ENCODE measurements around the gene MYBPHL.

Gene MYBPHL

DNA sequence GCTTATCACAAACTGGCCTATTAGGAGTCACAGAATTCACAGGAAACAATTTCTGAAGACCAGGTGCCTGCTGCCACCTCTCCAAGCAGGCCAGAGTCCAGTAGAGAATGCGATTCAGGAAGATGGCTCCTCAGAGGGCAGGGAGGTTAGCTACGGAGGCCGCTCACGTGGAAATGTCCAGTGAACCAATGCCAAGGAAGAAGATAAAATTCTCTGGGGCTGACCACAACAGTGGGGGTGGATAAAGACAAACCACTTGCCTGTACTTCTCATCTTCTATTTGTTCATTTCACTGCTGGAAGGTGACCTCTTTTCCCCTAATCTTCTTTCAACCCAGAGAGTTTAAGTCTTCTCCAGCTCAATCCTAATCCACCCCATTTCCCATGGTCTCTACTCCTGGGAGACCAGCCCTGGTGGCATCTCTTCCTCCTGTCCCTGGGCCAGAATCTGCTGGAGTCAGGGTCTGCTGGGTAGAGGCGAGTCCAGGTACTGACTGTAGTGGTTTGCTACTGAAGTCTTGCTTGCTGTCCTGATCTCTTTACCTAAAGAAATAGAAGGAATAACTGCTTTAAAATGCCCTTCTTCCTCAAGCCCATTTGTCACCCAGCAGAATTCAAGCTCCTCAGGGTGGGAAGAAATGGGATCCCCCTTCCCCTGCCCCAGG, 27.1 kb downstream of the MYBPHL start:
- DNase-seq (ENCODE audit: low spot score) = no peak

- DNase-seq (ENCODE audit: low spot score) = peak; percentile 66
Measured at GRCh38 chr1:109277434-109278204, 29.2 kb downstream of the MYBPHL start.

GRCh38 chr1:109275706-109276345, 31.0 kb downstream of the MYBPHL start:
- DNase-seq (ENCODE audit: low spot score) = no peak

DNA sequence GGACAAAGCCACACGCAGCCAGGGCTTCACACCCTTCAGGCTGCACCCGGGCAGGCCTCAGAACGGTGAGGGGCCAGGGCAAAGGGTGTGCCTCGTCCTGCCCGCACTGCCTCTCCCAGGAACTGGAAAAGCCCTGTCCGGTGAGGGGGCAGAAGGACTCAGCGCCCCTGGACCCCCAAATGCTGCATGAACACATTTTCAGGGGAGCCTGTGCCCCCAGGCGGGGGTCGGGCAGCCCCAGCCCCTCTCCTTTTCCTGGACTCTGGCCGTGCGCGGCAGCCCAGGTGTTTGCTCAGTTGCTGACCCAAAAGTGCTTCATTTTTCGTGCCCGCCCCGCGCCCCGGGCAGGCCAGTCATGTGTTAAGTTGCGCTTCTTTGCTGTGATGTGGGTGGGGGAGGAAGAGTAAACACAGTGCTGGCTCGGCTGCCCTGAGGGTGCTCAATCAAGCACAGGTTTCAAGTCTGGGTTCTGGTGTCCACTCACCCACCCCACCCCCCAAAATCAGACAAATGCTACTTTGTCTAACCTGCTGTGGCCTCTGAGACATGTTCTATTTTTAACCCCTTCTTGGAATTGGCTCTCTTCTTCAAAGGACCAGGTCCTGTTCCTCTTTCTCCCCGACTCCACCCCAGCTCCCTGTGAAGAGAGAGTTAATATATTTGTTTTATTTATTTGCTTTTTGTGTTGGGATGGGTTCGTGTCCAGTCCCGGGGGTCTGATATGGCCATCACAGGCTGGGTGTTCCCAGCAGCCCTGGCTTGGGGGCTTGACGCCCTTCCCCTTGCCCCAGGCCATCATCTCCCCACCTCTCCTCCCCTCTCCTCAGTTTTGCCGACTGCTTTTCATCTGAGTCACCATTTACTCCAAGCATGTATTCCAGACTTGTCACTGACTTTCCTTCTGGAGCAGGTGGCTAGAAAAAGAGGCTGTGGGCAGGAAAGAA, 32.0 kb downstream of the MYBPHL start:
- DNase-seq (ENCODE audit: low spot score) = no peak

DNA sequence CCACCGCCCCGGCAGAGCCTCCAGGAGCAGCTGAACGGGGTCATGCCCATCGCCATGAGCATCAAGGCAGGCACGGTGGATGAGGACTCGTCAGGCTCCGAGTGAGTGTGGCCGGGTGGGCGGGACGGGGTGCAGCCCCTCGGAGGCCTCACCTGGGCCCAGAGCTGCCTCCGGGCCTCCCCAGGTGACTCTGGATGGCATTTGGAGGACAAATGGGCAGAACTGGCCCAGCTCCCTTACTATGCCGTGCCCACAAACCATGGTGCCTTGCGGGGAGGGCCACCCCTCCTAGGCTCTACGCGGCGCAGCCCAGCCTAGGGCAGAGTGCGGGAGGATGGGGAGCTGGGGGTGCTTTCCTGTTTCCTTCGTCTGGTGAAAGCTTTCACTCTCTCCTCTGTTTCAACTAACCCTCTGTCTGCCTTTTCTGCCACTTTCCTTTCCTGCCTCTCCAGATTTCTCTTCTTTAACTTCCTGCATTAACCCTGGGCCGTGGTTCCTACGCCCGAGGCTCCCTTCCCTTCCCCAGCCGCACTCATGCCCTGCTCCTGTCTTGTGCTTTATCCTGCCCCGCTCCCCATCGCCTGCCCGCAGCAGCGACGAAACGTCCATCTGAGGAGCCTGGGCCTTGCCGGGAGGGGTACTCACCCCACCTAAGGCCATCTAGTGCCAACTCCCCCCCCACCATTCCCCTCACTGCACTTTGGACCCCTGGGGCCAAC, 33.1 kb downstream of the MYBPHL start:
- no peak for DNase-seq (ENCODE audit: low spot score)

GRCh38 chr1:109272831-109273547, 33.8 kb downstream of the MYBPHL start:
- no peak for DNase-seq (ENCODE audit: low spot score)

DNA sequence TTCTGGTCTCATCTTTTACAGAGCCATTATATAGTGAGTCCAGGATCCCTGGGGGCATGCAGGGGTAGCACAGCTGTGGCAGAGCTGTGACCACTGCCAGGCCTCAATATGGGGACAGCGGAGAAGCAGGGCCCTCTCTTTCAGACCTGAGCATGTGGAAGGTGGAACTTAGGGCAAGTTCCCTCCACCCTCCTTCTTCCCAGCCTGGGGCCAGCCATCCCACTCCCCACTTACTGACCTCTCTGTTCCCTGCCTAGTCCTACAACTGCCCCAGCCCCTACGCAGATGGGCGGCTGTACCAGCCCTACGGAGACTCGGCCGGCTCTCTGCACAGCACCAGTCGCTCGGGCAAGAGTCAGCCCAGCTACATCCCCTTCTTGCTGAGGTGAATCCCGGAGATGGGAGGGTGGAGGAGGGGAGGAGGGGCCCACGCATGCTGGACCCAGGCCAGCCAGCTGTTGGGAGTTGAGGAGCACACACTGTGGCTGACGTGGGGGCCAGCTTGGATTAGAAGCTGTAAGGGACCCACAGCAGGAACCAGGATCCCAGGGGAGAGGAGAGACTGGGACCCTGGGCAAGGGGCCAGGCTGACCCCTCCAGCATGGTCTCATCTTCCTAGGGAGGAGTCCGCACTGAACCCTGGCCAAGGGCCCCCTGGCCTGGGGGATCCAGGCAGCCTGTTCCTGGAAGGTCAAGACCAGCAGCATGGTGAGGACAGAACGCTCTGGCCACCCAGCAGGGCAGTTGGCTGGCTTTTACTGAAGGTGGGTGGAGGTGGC, 34.6 kb downstream of the MYBPHL start:
- DNase-seq (ENCODE audit: low spot score) = no peak

- no peak for DNase-seq (ENCODE audit: low spot score)
Measured at GRCh38 chr1:109271458-109271857, 35.4 kb downstream of the MYBPHL start.

- no peak for DNase-seq (ENCODE audit: low spot score)
Measured at GRCh38 chr1:109270623-109271317, 36.0 kb downstream of the MYBPHL start.

DNA sequence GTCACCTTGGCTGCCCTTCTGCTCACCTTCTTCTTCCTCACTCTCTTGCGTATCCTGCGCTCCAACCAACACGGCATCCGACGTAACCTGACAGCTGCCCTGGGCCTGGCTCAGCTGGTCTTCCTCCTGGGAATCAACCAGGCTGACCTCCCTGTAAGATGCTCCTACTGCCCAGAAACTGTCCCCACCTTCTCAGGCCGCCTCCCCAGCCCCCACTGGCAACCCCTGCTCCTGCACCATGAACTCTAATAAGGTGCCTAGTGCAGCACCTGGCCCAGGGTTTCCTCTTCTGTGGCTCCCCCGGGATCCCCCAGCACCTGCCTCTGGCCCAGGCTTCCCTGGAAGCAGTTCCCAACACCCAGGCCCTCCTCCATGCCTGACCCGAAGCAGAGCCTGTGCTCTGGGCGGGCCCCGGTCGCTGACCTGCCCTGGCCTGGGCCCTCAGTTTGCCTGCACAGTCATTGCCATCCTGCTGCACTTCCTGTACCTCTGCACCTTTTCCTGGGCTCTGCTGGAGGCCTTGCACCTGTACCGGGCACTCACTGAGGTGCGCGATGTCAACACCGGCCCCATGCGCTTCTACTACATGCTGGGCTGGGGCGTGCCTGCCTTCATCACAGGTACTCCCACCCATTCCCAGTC, 36.7 kb downstream of the MYBPHL start:
- no peak for DNase-seq (ENCODE audit: low spot score)

GRCh38 chr1:109269212-109269980, 37.4 kb downstream of the MYBPHL start:
- DNase-seq (ENCODE audit: low spot score) = no peak

GRCh38 chr1:109268431-109269211, 38.2 kb downstream of the MYBPHL start:
- DNase-seq (ENCODE audit: low spot score) = no peak

GRCh38 chr1:109267743-109268300, 39.0 kb downstream of the MYBPHL start:
- no peak for DNase-seq (ENCODE audit: low spot score)

DNA sequence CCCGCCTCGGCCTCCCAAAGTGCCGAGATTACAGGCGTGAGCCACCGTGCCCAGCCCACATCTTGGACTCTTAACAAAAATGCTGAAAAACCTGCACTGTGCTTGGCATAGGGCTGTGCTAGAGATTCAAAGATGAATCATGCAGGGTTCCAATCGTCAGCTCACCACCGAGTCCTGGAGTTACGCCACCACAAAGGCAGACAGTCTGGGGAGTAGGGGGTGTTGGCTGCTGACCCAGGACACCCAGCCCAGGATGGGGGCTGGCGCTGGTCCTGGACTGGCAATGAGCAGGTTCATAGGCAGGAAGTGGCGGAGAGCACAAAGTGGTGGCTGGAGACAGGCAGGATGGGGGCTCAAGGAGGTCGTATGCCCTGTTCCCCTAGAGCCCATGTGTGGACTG, 39.8 kb downstream of the MYBPHL start:
- DNase-seq (ENCODE audit: low spot score) = no peak

GRCh38 chr1:109265741-109266330, 41.0 kb downstream of the MYBPHL start:
- no peak for DNase-seq (ENCODE audit: low spot score)

DNA sequence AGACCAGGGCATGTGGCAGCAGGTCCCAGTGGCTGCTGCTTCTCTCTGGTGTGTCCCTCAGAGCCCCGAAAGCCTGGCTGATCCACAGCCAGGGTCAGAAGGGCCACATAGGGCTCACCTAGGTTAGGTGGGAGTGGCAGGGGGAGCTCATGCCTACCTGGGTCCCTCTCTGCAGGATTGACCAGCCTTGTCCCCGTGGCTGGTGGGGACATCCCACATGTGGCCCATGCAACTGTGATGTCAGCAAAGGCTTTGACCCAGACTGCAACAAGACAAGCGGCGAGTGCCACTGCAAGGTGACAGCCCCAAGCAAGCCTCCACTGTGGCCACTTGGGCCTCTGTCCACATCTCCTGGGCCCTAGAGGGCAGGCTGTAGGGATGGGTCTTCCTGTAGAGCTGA, 41.8 kb downstream of the MYBPHL start:
- no peak for DNase-seq (ENCODE audit: low spot score)

DNA sequence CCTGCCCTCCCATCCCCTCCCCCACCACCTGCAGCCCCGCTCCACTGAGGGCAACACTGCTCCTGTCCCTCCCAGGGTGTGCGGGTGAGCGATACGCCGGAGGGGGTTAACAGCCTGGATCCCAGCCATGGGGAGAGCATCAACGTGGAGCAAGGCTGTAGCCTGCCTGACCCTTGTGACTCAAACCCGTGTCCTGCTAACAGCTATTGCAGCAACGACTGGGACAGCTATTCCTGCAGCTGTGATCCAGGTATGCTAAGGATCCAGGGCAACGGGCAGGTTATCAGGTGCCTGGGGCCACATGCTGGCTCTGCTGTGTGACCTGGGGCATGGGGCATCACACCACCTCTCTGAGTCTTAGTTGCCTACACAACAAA, 42.4 kb downstream of the MYBPHL start:
- DNase-seq (ENCODE audit: low spot score) = no peak
